GM21367 (cell line): ENCODE measurements around the gene SRPK1.
"Not testable (repeated sequence)": the region's sequence is repeated elsewhere in the genome, so short reads cannot be mapped to it uniquely, and the experiment has no call there.

Source experiments
- ATAC-seq: cut with Tn5 transposase; IDR thresholded peaks from one replicate; pipeline ENCODE4 v1.9.1; 2021; ENCODE audit not compliant: unreplicated experiment

The SRPK1 gene

GRCh38 chr6:35920793-35921732 lies at the start of gene SRPK1:
SRPK1 (minus strand) TSS chr6:35921098; CDS start chr6:35921056, 42 bp downstream.
- ATAC-seq: peak; percentile 59

- ATAC-seq: no peak
These were observed 49.3 kb upstream of the SRPK1 start for GRCh38 chr6:35970181-35970580.

GRCh38 chr6:35969646-35970045 lies 48.7 kb upstream of the SRPK1 start:
- ATAC-seq: no peak

GRCh38 chr6:35968821-35969220 lies 47.9 kb upstream of the SRPK1 start:
- no peak for ATAC-seq

GRCh38 chr6:35967076-35967774 lies 46.3 kb upstream of the SRPK1 start:
- ATAC-seq: no peak

- no peak for ATAC-seq
These were observed 42.1 kb upstream of the SRPK1 start for GRCh38 chr6:35962779-35963560.

GRCh38 chr6:35960187-35960586 lies 39.3 kb upstream of the SRPK1 start:
- ATAC-seq: no peak

GRCh38 chr6:35955970-35956369 lies 35.1 kb upstream of the SRPK1 start:
- no peak for ATAC-seq

GRCh38 chr6:35955521-35955920 lies 34.6 kb upstream of the SRPK1 start:
- ATAC-seq: no peak

GRCh38 chr6:35955071-35955470 lies 34.2 kb upstream of the SRPK1 start:
- ATAC-seq: no peak

- no peak for ATAC-seq
These were observed 33.4 kb upstream of the SRPK1 start for GRCh38 chr6:35954333-35954732.

- ATAC-seq: no peak
These were observed 27.8 kb upstream of the SRPK1 start for GRCh38 chr6:35948725-35949124.

GRCh38 chr6:35945650-35946025 lies 24.7 kb upstream of the SRPK1 start:
- ATAC-seq: no peak

GRCh38 chr6:35943390-35943789 lies 22.5 kb upstream of the SRPK1 start:
- no peak for ATAC-seq

- no peak for ATAC-seq
These were observed 21.5 kb upstream of the SRPK1 start for GRCh38 chr6:35942355-35942754.

GRCh38 chr6:35941170-35941569 lies 20.3 kb upstream of the SRPK1 start:
- not testable (repeated sequence) for ATAC-seq

- not testable (repeated sequence) for ATAC-seq
These were observed 19.1 kb upstream of the SRPK1 start for GRCh38 chr6:35940014-35940413.

GRCh38 chr6:35939259-35939658 lies 18.4 kb upstream of the SRPK1 start:
- not testable (repeated sequence) for ATAC-seq

GRCh38 chr6:35936681-35937359 lies 15.9 kb upstream of the SRPK1 start:
- no peak for ATAC-seq

- ATAC-seq: no peak
These were observed 14.6 kb upstream of the SRPK1 start for GRCh38 chr6:35935469-35935868.

GRCh38 chr6:35933844-35934243 lies 12.9 kb upstream of the SRPK1 start:
- ATAC-seq: no peak
